GM21360 (cell line): ENCODE data around the gene CENPH.
"Not testable (repeated sequence)": the region's sequence is repeated elsewhere in the genome, so short reads cannot be mapped to it uniquely, and the experiment has no call there.

Source experiments
- ATAC-seq: cut with Tn5 transposase; IDR thresholded peaks from one replicate; pipeline ENCODE4 v1.9.1; 2021; ENCODE audit warnings: mild to moderate bottlenecking, moderate library complexity; ENCODE audit not compliant: unreplicated experiment

Gene CENPH

GRCh38 chr5:69245031-69245430, 55.6 kb downstream of the CENPH start:
- ATAC-seq = no peak

- no peak for ATAC-seq
Measured at GRCh38 chr5:69248019-69248418, 58.6 kb downstream of the CENPH start.

GRCh38 chr5:69250593-69250992, 61.2 kb downstream of the CENPH start:
- no peak for ATAC-seq

- no peak for ATAC-seq
Measured at GRCh38 chr5:69252437-69252836, 63.1 kb downstream of the CENPH start.

- not testable (repeated sequence) for ATAC-seq
Measured at GRCh38 chr5:69255940-69256339, 66.6 kb downstream of the CENPH start.

- ATAC-seq = no peak
Measured at GRCh38 chr5:69257577-69257976, 68.2 kb downstream of the CENPH start.
